ENCODE results near the gene FOXO1. TPM values are rescaled to one million over a fixed set of nuclear protein-coding genes. Genes with fewer than 3 reads are reported as not detected.
A peak's percentile ranks its signal among the peaks of the same experiment; 100 is the strongest.

FOXO1 gene
- total and polyA plus RNA-seq, 5 donors from 2014 or later: 45.5 to 119 (median 82.2) TPM

- H3K9me3 ChIP-seq (ENCODE audit: control insufficient read depth in 2 of 2, low read length in 2 of 2): no peaks in the 10 kb centered on the region
- H3K27me3 ChIP-seq (ENCODE audit: control insufficient read depth, insufficient read depth, low read length): no peaks in the 10 kb centered on the region
- Mint-ChIP-seq H3K36me3 (peaks cover 5% of the 10 kb centered on the region), H3K9me3 (peaks cover 0 to 3% (median 0%) of the 10 kb centered on the region in 7 donors), H3K4me3 (peak overlapping the region; percentile 63 to 71 (median 68)), H3K4me1 (peaks cover 55 to 94% (median 77%) of the 10 kb centered on the region in 4 donors), H3K27ac (peak overlapping the region; percentile 68 to 90 (median 82)), H3K27me3 (no peaks in the 10 kb centered on the region)
- peak overlapping the region; percentile 55 for H3K4me3 ChIP-seq (ENCODE audit: low read depth, low read length)
- H3K36me3 ChIP-seq (ENCODE audit: control insufficient read depth, insufficient read depth, low read length): peaks cover 4% of the 10 kb centered on the region
- ATAC-seq (ENCODE audit: low read depth in 2 of 2): no peak
- peaks cover 79% of the 10 kb centered on the region for H3K4me1 ChIP-seq (ENCODE audit: control insufficient read depth, insufficient read depth, low read length, poor library complexity, severe bottlenecking)
- no peak for DNase-seq
- peak overlapping the region; percentile 67 for H3K27ac ChIP-seq (ENCODE audit: insufficient read depth, low read length, poor library complexity, severe bottlenecking)
Observed at GRCh38 chr13:40565282-40566148, 100.9 kb downstream of the FOXO1 start.

GRCh38 chr13:40564342-40565001 lies 102.0 kb downstream of the FOXO1 start:
- DNase-seq: peak in 2 of 3 donors; percentile 11 to 37
- Mint-ChIP-seq H3K27me3 (no peaks in the 10 kb centered on the region), H3K36me3 (peaks cover 15% of the 10 kb centered on the region), H3K4me3 (peak overlapping the region; percentile 63 to 71 (median 68)), H3K9me3 (peaks cover 0 to 3% (median 0%) of the 10 kb centered on the region in 7 donors), H3K27ac (peak overlapping the region; percentile 82 to 90 (median 90)), H3K4me1 (peaks cover 57 to 94% (median 80%) of the 10 kb centered on the region in 4 donors)
- ATAC-seq (ENCODE audit: low read depth in 2 of 2): peak; percentile 9 to 21
- peak overlapping the region; percentile 67 for H3K27ac ChIP-seq (ENCODE audit: insufficient read depth, low read length, poor library complexity, severe bottlenecking)
- peaks cover 14% of the 10 kb centered on the region for H3K36me3 ChIP-seq (ENCODE audit: control insufficient read depth, insufficient read depth, low read length)
- H3K4me1 ChIP-seq (ENCODE audit: control insufficient read depth, insufficient read depth, low read length, poor library complexity, severe bottlenecking): peaks cover 75% of the 10 kb centered on the region
- no peaks in the 10 kb centered on the region for H3K9me3 ChIP-seq (ENCODE audit: control insufficient read depth in 2 of 2, low read length in 2 of 2)
- no peaks in the 10 kb centered on the region for H3K27me3 ChIP-seq (ENCODE audit: control insufficient read depth, insufficient read depth, low read length)
- peak overlapping the region; percentile 55 for H3K4me3 ChIP-seq (ENCODE audit: low read depth, low read length)

- Histone ChIP-seq H3K27ac (ENCODE audit: insufficient read depth, low read length, poor library complexity, severe bottlenecking) (peak overlapping the region; percentile 67), H3K4me1 (ENCODE audit: control insufficient read depth, insufficient read depth, low read length, poor library complexity, severe bottlenecking) (peaks cover 74% of the 10 kb centered on the region), H3K4me3 (ENCODE audit: low read depth, low read length) (peak overlapping the region; percentile 54), H3K36me3 (ENCODE audit: control insufficient read depth, insufficient read depth, low read length) (peaks cover 22% of the 10 kb centered on the region), H3K9me3 (ENCODE audit: control insufficient read depth in 2 of 2, low read length in 2 of 2) (no peaks in the 10 kb centered on the region), H3K27me3 (ENCODE audit: control insufficient read depth, insufficient read depth, low read length) (no peaks in the 10 kb centered on the region)
- H3K4me3 Mint-ChIP-seq: peak overlapping the region; percentile 63 to 71 (median 68)
- ATAC-seq (ENCODE audit: low read depth in 2 of 2) (no peak), DNase-seq (no peak)
- no peaks in the 10 kb centered on the region for H3K27me3 Mint-ChIP-seq
- peaks cover 58 to 94% (median 79%) of the 10 kb centered on the region in 4 donors for H3K4me1 Mint-ChIP-seq
- peaks cover 22% of the 10 kb centered on the region for H3K36me3 Mint-ChIP-seq
- H3K27ac Mint-ChIP-seq: peak overlapping the region; percentile 82 to 90 (median 90)
- peaks cover 0 to 3% (median 0%) of the 10 kb centered on the region in 7 donors for H3K9me3 Mint-ChIP-seq
Observed at GRCh38 chr13:40563350-40564125, 102.9 kb downstream of the FOXO1 start.

GRCh38 chr13:40562975-40563349 lies 103.5 kb downstream of the FOXO1 start:
- peaks cover 76% of the 10 kb centered on the region for H3K4me1 ChIP-seq (ENCODE audit: control insufficient read depth, insufficient read depth, low read length, poor library complexity, severe bottlenecking)
- no peaks in the 10 kb centered on the region for H3K27me3 ChIP-seq (ENCODE audit: control insufficient read depth, insufficient read depth, low read length)
- H3K36me3 ChIP-seq (ENCODE audit: control insufficient read depth, insufficient read depth, low read length): peaks cover 28% of the 10 kb centered on the region
- no peak for ATAC-seq (ENCODE audit: low read depth in 2 of 2)
- Mint-ChIP-seq H3K27ac (peak overlapping the region; percentile 82 to 90 (median 84)), H3K4me1 (peaks cover 58 to 94% (median 79%) of the 10 kb centered on the region in 4 donors), H3K9me3 (peaks cover 0 to 3% (median 0%) of the 10 kb centered on the region in 7 donors), H3K27me3 (no peaks in the 10 kb centered on the region), H3K36me3 (peaks cover 25% of the 10 kb centered on the region), H3K4me3 (peak overlapping the region in 3 of 4 donors; percentile 63 to 69 (median 67))
- DNase-seq: peak in 1 of 3 donors; percentile 41
- H3K9me3 ChIP-seq (ENCODE audit: control insufficient read depth in 2 of 2, low read length in 2 of 2): no peaks in the 10 kb centered on the region
- peak overlapping the region; percentile 54 for H3K4me3 ChIP-seq (ENCODE audit: low read depth, low read length)
- peak overlapping the region; percentile 67 for H3K27ac ChIP-seq (ENCODE audit: insufficient read depth, low read length, poor library complexity, severe bottlenecking)

GRCh38 chr13:40559915-40560314 lies 106.5 kb downstream of the FOXO1 start:
- Mint-ChIP-seq H3K27me3 (no peaks in the 10 kb centered on the region), H3K9me3 (peaks cover 0 to 3% (median 0%) of the 10 kb centered on the region in 7 donors), H3K4me1 (peaks cover 61 to 93% (median 76%) of the 10 kb centered on the region in 4 donors), H3K4me3 (peak overlapping the region in 2 of 4 donors; percentile 48 to 60), H3K27ac (peak overlapping the region in 1 of 3 donors; percentile 77), H3K36me3 (peaks cover 44% of the 10 kb centered on the region)
- no peak for ATAC-seq (ENCODE audit: low read depth in 2 of 2)
- Histone ChIP-seq H3K27ac (ENCODE audit: insufficient read depth, low read length, poor library complexity, severe bottlenecking) (no peak overlapping the region), H3K4me1 (ENCODE audit: control insufficient read depth, insufficient read depth, low read length, poor library complexity, severe bottlenecking) (peaks cover 58% of the 10 kb centered on the region), H3K9me3 (ENCODE audit: control insufficient read depth in 2 of 2, low read length in 2 of 2) (no peaks in the 10 kb centered on the region), H3K36me3 (ENCODE audit: control insufficient read depth, insufficient read depth, low read length) (peaks cover 51% of the 10 kb centered on the region), H3K4me3 (ENCODE audit: low read depth, low read length) (no peak overlapping the region), H3K27me3 (ENCODE audit: control insufficient read depth, insufficient read depth, low read length) (no peaks in the 10 kb centered on the region)
- DNase-seq: no peak

- Histone ChIP-seq H3K9me3 (ENCODE audit: control insufficient read depth in 2 of 2, low read length in 2 of 2) (no peaks in the 10 kb centered on the region), H3K36me3 (ENCODE audit: control insufficient read depth, insufficient read depth, low read length) (peaks cover 56% of the 10 kb centered on the region), H3K4me1 (ENCODE audit: control insufficient read depth, insufficient read depth, low read length, poor library complexity, severe bottlenecking) (peaks cover 47% of the 10 kb centered on the region), H3K27ac (ENCODE audit: insufficient read depth, low read length, poor library complexity, severe bottlenecking) (no peak overlapping the region), H3K27me3 (ENCODE audit: control insufficient read depth, insufficient read depth, low read length) (no peaks in the 10 kb centered on the region), H3K4me3 (ENCODE audit: low read depth, low read length) (peak overlapping the region; percentile 39)
- Mint-ChIP-seq H3K4me1 (peaks cover 51 to 93% (median 73%) of the 10 kb centered on the region in 4 donors), H3K4me3 (peak overlapping the region in 3 of 4 donors; percentile 48 to 60 (median 50)), H3K36me3 (peaks cover 48% of the 10 kb centered on the region), H3K27ac (peak overlapping the region; percentile 48 to 92 (median 77)), H3K27me3 (no peaks in the 10 kb centered on the region), H3K9me3 (peaks cover 0 to 3% (median 0%) of the 10 kb centered on the region in 7 donors)
- DNase-seq (no peak), ATAC-seq (ENCODE audit: low read depth in 2 of 2) (no peak)
Observed at GRCh38 chr13:40558656-40559055, 107.8 kb downstream of the FOXO1 start.

GRCh38 chr13:40556453-40556852 lies 110.0 kb downstream of the FOXO1 start:
- Histone ChIP-seq H3K9me3 (ENCODE audit: control insufficient read depth in 2 of 2, low read length in 2 of 2) (no peaks in the 10 kb centered on the region), H3K36me3 (ENCODE audit: control insufficient read depth, insufficient read depth, low read length) (peaks cover 56% of the 10 kb centered on the region), H3K4me1 (ENCODE audit: control insufficient read depth, insufficient read depth, low read length, poor library complexity, severe bottlenecking) (peaks cover 30% of the 10 kb centered on the region), H3K4me3 (ENCODE audit: low read depth, low read length) (no peak overlapping the region), H3K27me3 (ENCODE audit: control insufficient read depth, insufficient read depth, low read length) (no peaks in the 10 kb centered on the region), H3K27ac (ENCODE audit: insufficient read depth, low read length, poor library complexity, severe bottlenecking) (no peak overlapping the region)
- Mint-ChIP-seq H3K27ac (peak overlapping the region in 2 of 3 donors; percentile 45 to 76), H3K27me3 (no peaks in the 10 kb centered on the region), H3K4me1 (peaks cover 64 to 94% (median 71%) of the 10 kb centered on the region in 4 donors), H3K36me3 (peaks cover 48% of the 10 kb centered on the region), H3K9me3 (peaks cover 0 to 3% (median 0%) of the 10 kb centered on the region in 7 donors), H3K4me3 (no peak overlapping the region)
- DNase-seq (no peak), ATAC-seq (ENCODE audit: low read depth in 2 of 2) (no peak)

All from CD4-positive, CD25-positive, alpha-beta regulatory T cell (primary cell).